Measurements from ENCODE around the gene F12.
"Not testable (repeated sequence)": the region's sequence is repeated elsewhere in the genome, so short reads cannot be mapped to it uniquely, and the experiment has no call there.

The F12 gene

GRCh38 chr5:177385720-177386119, 23.6 kb downstream of the F12 start:
- no peak for DNase-seq

GRCh38 chr5:177384134-177384533, 25.2 kb downstream of the F12 start, which contains the start of gene SLC34A1:
Gene SLC34A1, plus strand, starts transcription at chr5:177384434. Its CDS starts 1,308 bp downstream, at chr5:177385742.
- no peak for DNase-seq

DNA sequence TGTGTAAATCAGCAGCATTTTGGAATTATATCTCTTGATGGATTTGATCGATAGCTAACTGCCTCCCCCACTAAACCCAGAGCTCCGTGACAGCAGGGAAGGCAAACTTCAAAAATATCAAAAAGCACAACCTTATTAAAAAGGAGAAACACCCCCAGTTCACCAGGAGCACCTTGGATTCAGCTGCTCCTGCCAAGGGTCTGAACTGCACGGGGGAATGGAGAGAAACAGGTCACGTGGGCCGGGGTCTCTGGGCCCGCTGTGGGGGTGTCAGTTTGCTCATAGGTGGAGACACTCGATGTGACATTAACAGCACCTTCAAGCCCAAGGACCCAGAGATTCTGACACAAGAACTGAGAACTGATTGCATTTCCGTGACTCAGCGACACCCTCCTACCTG, 26.2 kb downstream of the F12 start:
- no peak for DNase-seq

DNA sequence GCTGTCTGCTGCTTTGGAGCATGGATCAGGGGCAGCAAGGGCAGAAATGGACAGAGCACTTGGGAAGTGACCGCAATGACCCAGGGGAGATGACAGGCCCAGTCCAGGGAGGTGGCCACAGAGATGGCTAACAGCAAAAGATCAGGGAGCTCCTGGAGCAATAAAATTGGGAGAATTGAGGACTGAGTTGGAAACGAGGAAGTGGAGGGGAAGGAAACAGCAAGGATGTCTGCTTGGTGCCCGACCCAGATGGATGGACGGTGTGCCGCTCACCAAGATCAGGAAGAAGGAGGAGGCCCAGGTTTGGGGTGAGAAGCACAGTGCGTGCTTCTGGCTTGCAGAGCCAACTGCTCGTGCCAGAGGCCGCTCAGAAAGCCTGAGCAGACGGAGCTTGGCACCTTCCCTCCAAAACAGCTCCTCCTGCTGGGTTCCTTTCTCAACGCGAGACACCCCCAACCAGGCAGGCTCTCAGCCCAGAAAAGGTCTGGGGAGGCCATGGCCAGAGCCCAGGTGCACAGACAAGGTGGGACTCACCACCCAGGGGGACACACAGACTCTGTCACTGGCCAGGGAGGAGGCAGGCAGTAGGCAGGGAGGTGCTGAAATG, 26.8 kb downstream of the F12 start:
- peak; percentile 18 for DNase-seq

GRCh38 chr5:177380805-177381126, 28.6 kb downstream of the F12 start:
- DNase-seq = no peak

DNA sequence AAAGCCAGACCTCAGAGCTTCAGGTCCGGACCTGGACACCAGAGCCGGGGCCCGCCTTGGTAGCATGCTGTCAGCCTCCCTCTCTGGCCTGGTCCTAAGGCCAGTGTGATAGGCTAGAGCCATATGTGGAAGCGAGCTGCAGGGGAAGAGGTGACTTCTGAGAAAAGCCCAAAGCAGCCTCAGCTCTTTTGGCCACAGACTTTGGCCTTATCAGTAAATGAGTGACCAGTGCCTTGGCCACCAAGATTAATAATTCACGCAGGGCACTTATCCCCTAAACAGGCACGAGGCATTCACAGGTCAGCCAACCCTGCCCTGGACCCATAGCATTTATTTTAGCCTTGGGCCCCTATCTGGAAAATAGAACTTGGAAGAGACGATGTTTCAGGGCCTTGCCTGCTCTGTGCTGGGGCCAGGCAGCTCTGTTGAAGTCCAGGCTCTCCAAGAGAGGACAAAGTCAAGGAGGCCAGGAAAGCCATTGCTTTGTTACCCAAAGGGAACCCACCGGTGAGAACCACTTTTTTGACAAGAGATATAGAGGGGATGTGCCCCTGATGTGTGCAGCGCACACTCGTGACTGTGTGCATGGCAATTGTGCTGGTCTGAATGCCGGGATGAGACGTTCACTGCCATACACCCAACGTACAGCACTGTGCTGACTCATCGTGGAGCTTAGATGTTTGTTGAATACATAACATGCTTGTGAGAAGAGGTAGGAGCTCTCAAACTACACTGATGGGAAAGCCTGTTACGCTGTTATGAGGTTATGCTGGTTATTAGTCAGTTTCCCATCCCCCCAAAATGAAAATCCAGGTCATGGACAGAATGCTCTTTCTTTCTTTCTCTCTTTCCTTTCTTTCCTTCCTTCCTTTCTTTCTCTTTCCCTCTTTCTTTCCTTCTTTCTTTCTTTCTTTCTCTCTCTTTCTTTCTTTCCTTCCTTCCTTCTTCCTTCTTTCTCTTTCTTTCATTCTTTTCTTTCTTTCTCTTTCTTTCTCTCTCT, 30.2 kb downstream of the F12 start:
- no peak for DNase-seq

DNA sequence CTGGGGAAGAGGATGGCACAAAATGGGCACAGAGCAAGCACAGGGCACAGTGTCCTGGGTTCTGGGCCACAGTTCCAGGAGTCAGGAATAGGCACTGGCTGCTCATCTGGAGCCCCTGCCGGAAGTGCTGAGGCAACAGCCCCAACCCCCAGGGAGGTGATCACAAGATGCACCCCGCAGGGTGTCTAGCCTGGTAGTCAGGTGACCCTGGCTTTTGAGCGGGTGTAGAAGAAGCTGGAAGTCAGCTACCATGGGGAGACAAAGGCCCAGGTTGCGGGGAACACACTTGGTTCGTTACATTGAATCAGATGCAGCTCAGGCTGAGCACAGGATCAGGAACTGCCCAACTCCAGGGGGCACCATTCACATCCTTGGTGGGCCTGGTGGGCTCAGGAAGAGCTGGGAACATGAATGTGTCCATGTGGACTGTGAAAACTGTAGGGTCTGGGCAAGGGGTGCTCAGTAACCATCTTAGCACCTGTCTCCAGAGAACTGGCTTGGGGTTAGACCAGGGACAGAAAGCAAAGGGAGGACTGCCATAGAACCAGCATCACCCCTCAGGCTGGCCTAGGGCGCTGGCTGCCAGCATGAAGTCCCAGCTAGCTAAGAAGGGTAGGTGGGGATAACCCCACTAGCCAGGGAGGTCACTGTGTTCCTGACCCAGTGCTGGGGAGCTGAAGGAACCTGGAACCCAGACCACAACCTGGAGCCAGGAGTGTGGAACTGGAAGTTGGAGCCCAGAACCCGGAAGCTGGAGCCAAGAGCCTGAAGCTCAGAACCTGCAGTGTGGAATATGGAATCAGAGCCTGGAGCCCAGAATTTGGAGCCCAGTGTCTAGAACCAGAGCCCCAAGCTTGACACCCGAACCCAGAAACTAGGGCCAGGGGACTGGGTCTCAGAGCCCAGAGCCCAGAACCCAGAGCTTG, 31.2 kb downstream of the F12 start:
- no peak for DNase-seq

GRCh38 chr5:177376107-177376506, 33.3 kb downstream of the F12 start:
- DNase-seq = no peak

GRCh38 chr5:177375516-177375915, 33.8 kb downstream of the F12 start:
- not testable (repeated sequence) for DNase-seq

DNA sequence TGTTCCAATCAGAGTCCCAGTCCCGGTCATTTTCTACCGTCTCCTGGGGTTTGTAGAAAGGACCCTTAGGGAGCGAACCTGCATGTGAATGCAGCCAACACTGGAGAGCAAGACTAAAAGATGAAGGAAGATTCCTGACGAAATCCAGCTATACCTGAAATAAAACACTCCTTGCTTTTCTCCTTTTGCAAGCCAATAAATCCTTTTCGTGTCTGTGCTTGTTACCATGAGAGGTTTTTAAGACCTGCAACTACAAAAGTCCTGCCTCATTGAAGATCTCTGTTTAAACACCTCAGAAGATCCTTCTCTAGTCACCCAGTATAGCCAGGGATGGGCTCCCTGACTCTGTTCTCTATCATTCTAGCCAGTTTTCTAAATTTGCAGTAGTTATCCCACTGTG, 35.2 kb downstream of the F12 start:
- DNase-seq = no peak

DNA sequence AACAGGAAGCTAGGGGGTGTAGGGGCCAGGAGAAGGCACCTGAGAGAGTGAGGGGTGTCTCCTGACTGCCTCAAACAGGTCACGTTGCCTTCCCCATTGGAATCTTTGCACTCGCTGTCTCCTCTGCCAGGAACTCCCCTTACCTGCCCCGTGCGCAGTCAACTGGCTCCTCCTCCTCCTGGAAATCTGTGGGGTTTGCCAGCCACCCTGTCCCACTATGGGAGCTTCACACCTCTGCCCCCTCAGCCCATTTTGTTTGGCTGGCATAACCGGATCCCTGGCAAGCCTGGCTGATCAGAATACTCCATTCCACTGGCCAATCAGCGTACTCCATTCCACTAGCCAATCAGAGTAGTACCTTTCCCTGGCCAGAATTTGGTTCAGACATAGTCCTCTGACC, 35.6 kb downstream of the F12 start:
- no peak for DNase-seq

DNA sequence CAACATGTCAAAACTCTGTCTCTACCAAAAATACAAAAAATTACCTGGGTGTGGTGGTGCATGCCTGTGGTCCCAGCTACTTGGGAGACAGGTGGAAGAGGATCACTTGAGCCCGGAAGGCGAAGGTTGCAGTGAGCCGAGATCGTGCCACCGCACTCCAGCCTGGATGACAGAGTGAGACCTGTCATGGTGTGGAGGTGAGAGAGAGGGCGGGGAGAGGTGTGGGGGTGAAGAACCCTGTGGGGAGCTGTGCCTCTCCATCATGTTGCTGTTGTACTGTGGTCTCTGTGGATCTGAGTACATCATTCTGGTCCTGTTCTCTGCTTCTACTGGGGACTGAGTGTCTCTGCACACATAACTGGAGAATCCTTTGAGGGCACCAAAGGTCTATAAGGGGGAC, 36.5 kb downstream of the F12 start:
- DNase-seq = no peak

- no peak for DNase-seq
These were observed 37.1 kb downstream of the F12 start for GRCh38 chr5:177372034-177372896.

- DNase-seq = no peak
These were observed 38.0 kb downstream of the F12 start for GRCh38 chr5:177371120-177372033.

DNA sequence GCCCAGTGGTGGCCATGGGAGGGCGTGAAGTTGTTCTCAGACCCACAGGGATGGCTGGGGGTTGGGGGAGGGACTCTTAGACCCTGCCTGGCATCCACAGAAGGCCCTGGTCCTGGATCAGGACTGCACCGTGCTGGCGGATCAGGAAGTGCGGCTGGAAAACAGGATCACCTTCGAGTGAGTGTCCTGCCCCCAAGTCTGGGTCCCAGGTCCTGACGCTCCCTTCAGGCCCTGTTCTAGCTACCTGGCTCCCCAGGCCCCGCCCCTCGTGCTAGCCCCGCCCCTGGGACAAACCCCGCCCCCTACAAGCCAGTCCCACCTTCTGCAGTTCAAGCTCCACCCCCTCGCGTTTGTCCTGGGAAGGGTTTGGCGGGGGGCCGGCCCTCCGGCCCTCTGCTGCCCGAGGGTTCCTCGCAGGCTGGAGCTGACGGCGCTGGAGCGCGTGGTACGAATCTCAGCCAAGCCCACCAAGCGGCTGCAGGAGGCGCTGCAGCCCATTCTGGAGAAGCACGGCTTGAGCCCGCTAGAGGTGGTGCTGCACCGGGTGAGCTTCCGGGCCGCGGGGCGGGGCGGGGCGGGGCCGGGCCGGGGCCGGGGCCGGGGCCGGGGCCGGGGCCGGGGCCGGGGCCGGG, 38.8 kb downstream of the F12 start:
- DNase-seq = peak; percentile 63

DNA sequence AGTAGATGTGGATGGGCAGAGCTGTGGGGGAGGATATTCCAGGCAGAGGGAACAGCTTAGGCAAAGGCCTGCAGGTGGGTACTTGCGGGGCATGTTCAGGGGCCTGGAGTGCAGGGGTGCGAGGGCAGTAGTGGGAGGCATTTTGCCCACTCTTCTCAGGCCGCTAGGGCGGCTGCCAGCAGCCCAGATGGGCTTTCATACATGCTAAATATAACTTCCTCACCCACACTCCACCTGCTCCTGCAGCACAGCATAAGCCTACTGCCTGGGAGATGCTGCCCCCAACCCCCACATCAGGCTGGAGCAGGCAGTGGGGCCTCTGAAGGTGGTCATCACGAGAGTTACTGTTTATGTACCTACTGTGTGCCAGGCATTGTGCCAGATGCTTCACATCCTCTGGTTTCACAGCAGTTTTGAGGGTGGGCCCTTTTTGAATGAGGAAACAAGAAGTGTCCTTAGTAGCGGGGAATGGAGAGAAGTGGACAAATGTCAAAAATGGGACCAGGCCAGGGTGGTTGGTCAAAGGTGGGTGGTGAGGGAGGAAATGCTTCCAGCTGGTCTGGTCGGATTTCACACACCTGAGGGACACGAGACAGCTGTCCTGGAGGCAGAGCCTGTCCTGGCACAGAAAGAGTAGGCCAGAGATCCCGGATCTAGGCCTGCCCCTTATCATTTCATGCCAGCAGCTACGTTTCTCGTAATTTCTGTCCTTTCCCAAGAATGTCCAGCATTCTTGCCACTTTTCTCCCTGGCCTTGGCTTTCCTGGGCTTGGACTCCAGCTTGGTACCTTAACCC, 39.5 kb downstream of the F12 start:
- no peak for DNase-seq

GRCh38 chr5:177368869-177369644, 40.3 kb downstream of the F12 start:
- no peak for DNase-seq

GRCh38 chr5:177367981-177368868, 41.1 kb downstream of the F12 start:
- no peak for DNase-seq
